ENCODE data around the gene HELLS. TPM values are rescaled to one million over a fixed set of nuclear protein-coding genes. Genes with fewer than 3 reads are reported as not detected.
"Not testable (repeated sequence)": the region's sequence is repeated elsewhere in the genome, so short reads cannot be mapped to it uniquely, and the experiment has no call there.

The HELLS gene
- total RNA-seq, 6 experiments from 2014 or later: 1.3 to 12.8 (median 3.3) TPM

- H3K4me3 ChIP-seq: peak overlapping the region; percentile 67 to 95 (median 72)
- no peaks in the 10 kb centered on the region for H3K27me3 ChIP-seq
- intact Hi-C loops (cut with DNase I): no loop called here
- peak in 2 of 4 donors; percentile 22 to 41 for ATAC-seq
- TF ChIP-seq CTCF (IDR thresholded peaks at IDR 0.05) (no peak), POLR2A (IDR thresholded peaks at IDR 0.05) (no peak)
- H3K36me3 ChIP-seq: no peaks in the 10 kb centered on the region
- 2% methylated on average over 22 of the region's 25 CpGs for WGBS (ENCODE audit: insufficient coverage, low coverage, low lambda C conversion rate, missing lambda C conversion rate)
- peaks cover 0 to 13% (median 3%) of the 10 kb centered on the region in 4 donors for H3K4me1 ChIP-seq
- no peaks in the 10 kb centered on the region for H3K9me3 ChIP-seq
- DNase-seq: no peak
- peak overlapping the region in 1 of 3 donors; percentile 63 for H3K27ac ChIP-seq
These were observed 687 bp downstream of the HELLS start for GRCh38 chr10:94546049-94546900.

DNA sequence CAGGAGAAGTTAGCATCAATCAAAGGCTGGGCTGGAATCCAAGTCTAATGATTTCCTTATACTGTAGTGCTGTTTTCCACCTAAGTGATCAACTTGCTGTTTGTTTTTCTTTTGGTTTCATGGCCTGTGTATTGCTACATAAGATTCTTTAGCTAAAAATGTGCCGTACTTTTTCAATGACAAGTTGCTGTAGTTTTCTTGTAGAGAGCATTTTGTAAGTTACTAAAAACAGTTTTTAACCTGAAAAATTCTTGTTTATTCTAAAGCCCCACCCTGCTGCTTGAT, 1.3 kb downstream of the HELLS start:
- whole genome bisulfite sequencing (ENCODE audit: insufficient coverage, low coverage, low lambda C conversion rate, missing lambda C conversion rate): 39% methylated on average over 1 of the region's 1 CpG
- ATAC-seq (peak in 1 of 4 donors; percentile 15), DNase-seq (no peak)
- no peaks in the 10 kb centered on the region for H3K27me3 ChIP-seq
- H3K36me3 ChIP-seq: no peaks in the 10 kb centered on the region
- H3K9me3 ChIP-seq: no peaks in the 10 kb centered on the region
- no peak overlapping the region for H3K4me3 ChIP-seq
- TF ChIP-seq POLR2A (IDR thresholded peaks at IDR 0.05) (no peak), CTCF (IDR thresholded peaks at IDR 0.05) (no peak)
- H3K4me1 ChIP-seq: peaks cover 0 to 13% (median 3%) of the 10 kb centered on the region in 4 donors
- intact Hi-C loops (cut with DNase I): no loop called here
- H3K27ac ChIP-seq: no peak overlapping the region

- no peak overlapping the region for H3K4me3 ChIP-seq
- H3K4me1 ChIP-seq: peaks cover 0 to 13% (median 3%) of the 10 kb centered on the region in 4 donors
- intact Hi-C loops (cut with DNase I): no loop called here
- H3K36me3 ChIP-seq: no peaks in the 10 kb centered on the region
- H3K9me3 ChIP-seq: no peaks in the 10 kb centered on the region
- no peak for DNase-seq
- no peak for ATAC-seq
- no peaks in the 10 kb centered on the region for H3K27me3 ChIP-seq
- no peak overlapping the region for H3K27ac ChIP-seq
- TF ChIP-seq POLR2A (IDR thresholded peaks at IDR 0.05) (no peak), CTCF (IDR thresholded peaks at IDR 0.05) (no peak)
These were observed 3.6 kb downstream of the HELLS start for GRCh38 chr10:94549221-94549620.

DNA sequence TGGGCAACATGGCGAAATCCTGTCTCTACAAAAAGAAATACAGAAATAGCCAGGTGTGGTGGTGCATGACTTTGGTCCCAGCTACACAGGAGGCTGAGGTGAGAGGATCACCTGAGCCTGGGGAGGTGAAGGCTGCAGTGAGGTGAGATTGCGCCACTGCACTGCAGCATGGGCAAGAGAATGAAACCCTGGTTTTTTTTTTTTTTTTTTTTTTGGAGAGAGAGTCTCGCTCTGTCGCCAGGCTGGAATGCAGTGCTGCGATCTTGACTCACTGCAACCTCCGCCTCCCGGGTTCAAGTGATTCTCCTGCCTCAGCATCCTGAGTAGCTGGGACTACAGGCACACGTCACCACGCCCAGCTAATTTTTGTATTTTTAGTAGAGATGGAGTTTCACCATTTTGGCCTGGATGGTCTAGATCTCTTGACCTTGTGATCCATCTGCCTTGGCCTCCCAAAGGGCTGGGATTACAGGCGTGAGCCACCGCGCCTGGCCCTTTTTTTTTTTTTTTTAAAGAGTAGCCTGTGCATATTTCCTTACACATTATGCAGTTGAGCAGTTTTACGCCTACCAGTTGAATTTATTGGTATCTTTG, 22.2 kb downstream of the HELLS start:
- H3K9me3 ChIP-seq; ATAC-seq; H3K4me3 ChIP-seq; intact Hi-C loops (cut with DNase I); H3K27me3 ChIP-seq; DNase-seq; H3K36me3 ChIP-seq; H3K27ac ChIP-seq; H3K4me1 ChIP-seq: not testable (repeated sequence)
- WGBS (ENCODE audit: insufficient coverage, low coverage, low lambda C conversion rate, missing lambda C conversion rate): 100% methylated on average over 5 of the region's 13 CpGs

DNA sequence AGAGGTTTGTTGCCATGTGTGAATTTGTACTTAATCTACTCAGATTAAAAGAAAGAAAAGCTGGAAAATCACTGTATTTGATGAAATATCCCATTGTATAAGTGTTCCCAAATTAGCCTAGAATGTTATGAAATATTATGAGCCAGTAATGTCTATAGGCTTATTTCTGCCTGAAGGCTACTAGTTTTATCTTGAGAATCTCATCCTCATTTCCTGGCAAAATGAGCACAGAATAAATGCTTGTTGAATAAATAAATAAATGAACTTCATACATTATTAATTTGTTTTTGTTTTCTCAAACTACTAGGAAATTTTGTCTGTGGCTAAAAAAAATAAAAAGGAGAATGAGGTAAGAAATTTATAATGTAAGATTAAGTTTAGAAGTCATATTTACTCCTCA, 25.5 kb downstream of the HELLS start:
- Histone ChIP-seq H3K4me3 (no peak overlapping the region), H3K4me1 (no peaks in the 10 kb centered on the region), H3K27me3 (no peaks in the 10 kb centered on the region), H3K27ac (no peak overlapping the region), H3K9me3 (no peaks in the 10 kb centered on the region), H3K36me3 (no peaks in the 10 kb centered on the region)
- DNase-seq: no peak
- no peak for ATAC-seq
- no peak for TF ChIP-seq CTCF (IDR thresholded peaks at IDR 0.05)
- intact Hi-C loops (cut with DNase I): no loop called here

Data from right lobe of liver (tissue), 6 donors.